Subcutaneous adipose tissue (tissue), 4 donors: ENCODE data around the gene IL4I1. TPM values are rescaled to one million over a fixed set of nuclear protein-coding genes. Genes with fewer than 3 reads are reported as not detected.

Source experiments
- CTCF ChIP-seq: fragments of 450-650 bp; IDR thresholded peaks from one replicate; pipeline ENCODE4 v1.5.1; 2016; ENCODE audit warnings: low read depth, mild to moderate bottlenecking, control low read depth, antibody characterized with exemption, moderate library complexity
- total RNA-seq, 4 donors: library from RNA; depleted of rRNA; stranded (reverse); fragments of >200 nt; gene quantifications; one replicate each; pipeline ENCODE4 v1.1.0, GENCODE V29; 2016

IL4I1 gene
- total RNA-seq, 4 donors from 2014 or later = 0.22 to 9.3 TPM; not detected in 2

DNA sequence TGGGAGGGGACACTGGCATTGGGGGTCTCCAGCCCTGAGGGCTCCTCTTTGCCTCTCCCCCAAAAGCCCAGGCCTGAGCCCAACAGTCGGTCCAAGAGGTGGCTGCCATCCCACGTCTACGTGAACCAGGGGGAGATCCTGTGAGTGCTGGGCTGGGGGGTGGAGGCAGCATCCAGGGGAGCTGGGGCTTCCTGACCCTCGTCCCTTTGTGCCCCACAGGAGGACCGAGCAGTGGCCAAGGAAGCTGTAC lies 38.9 kb downstream of the IL4I1 start:
- TF ChIP-seq CTCF = no peak

DNA sequence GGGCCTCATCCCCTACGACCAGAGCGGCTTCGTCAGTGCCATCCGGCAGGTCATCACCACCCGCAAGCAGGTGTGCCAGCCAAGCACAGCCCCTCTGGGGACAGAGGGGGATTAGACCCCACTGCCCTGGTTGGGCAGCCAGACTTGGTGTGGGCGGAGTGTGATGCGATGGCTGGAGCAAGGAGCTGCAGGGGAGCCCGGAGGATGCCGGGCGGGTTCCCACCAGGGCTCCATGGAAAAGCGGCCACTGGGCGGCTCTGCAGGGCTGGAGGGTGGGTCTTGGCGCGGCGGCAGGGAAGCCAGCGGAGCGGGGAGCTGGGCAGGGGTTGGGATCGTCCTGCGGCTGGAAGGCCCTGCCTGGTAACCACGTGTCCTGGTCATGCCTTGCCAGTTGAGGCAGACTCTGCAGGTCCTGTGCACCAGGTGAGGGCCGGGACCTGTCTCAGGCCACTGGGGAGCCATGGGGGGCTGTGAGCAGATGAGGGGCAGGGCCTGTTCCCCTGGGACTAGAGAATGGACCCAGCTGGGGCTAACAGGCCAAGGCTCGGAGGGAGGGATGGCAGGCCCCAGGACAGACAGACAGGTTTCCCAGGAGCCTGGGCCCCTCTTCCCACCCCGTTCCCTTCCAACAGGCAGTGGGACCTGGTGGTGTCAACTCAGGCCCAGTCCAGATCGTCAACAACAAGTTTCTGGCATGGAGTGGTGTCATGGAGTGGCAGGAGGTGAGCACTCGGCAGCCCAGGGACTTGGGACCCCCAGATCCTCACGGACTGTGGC lies 39.4 kb downstream of the IL4I1 start:
- no peak for TF ChIP-seq CTCF

- TF ChIP-seq CTCF = no peak
Observed at GRCh38 chr19:49856574-49857021, 40.1 kb downstream of the IL4I1 start.

- TF ChIP-seq CTCF = no peak
Observed at GRCh38 chr19:49855676-49856573, 40.8 kb downstream of the IL4I1 start.

DNA sequence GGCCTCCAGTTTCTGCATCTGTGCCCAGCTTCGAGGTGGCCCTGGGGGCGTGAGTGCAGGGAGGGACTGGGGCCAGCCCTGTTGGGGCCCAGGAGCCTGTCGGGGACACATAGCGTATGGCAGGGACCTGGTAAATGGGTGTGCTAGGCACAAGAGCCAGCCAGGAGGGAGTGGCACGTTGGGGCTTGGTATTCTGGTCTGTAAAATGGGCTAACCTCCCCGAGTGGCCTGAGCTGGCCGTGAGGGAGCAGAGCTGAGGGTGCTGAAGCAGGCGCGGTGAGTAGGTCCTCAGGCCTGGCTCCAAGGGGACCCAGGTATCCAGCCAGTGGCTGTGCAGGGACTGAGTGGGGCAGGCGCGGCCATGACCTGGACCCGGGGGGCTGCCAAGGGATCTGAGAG lies 41.4 kb downstream of the IL4I1 start:
- no peak for TF ChIP-seq CTCF

GRCh38 chr19:49854378-49855263 lies 42.1 kb downstream of the IL4I1 start:
- TF ChIP-seq CTCF = no peak
